ENCODE results near the gene ERC1. TPM values are rescaled to one million over a fixed set of nuclear protein-coding genes. Genes with fewer than 3 reads are reported as not detected.
"Not testable (repeated sequence)": the region's sequence is repeated elsewhere in the genome, so short reads cannot be mapped to it uniquely, and the experiment has no call there.

Gene ERC1
- total RNA-seq, 1 experiment from 2014 or later = 12.3 TPM

DNA sequence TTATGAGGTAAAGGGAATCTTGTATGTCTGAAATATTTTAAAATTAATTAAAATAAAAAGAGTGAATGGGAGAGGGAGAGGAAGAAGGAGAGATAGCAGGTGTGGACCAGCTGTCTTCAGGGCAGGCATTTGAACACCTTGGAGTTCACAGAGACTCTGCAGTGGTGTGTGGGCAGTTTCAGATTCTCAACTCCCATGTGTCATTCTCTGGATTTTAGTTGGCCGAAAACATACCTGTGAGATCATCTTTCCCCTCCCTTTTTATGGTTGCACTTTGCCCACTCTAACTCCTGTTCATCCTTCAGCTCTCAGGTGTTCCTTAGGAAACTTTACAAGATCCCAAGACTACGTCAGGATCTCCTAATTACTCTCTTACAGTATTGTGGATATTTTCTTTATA, 108.1 kb downstream of the ERC1 start:
- no peaks in the 10 kb centered on the region for H3K9me3 ChIP-seq (ENCODE audit: low read length)
- H3K4me2 ChIP-seq (ENCODE audit: low read length) = no peak overlapping the region
- H3F3A ChIP-seq (ENCODE audit: low read length, unreplicated experiment) = no peaks in the 10 kb centered on the region
- H2AFZ ChIP-seq (ENCODE audit: low read length) = no peak overlapping the region
- peaks cover 7% of the 10 kb centered on the region; the same call in 1 of the 2 replicates for H3K4me1 ChIP-seq (ENCODE audit: insufficient read depth, low read length)
- BruUV-seq (replicated peaks) = no TSS peak
- H3K27ac ChIP-seq (ENCODE audit: low read length) = no peak overlapping the region
- ChIA-PET CTCF (no interaction called here), POLR2A (ENCODE audit: unreplicated experiment) (no interaction called here)
- no peaks in the 10 kb centered on the region for H3K79me2 ChIP-seq (ENCODE audit: low read length)
- no peaks in the 10 kb centered on the region for H3K36me3 ChIP-seq (ENCODE audit: low read depth, low read length)
- no peaks in the 10 kb centered on the region for H3K9me2 ChIP-seq (replicated peaks; ENCODE audit: low read length)
- H3K9ac ChIP-seq (ENCODE audit: low read length) = no peak overlapping the region
- H3K27me3 ChIP-seq (ENCODE audit: low read length) = no peaks in the 10 kb centered on the region
- no peak overlapping the region for H3K4me3 ChIP-seq (ENCODE audit: low read length)
- TF ChIP-seq, protein P1, sequence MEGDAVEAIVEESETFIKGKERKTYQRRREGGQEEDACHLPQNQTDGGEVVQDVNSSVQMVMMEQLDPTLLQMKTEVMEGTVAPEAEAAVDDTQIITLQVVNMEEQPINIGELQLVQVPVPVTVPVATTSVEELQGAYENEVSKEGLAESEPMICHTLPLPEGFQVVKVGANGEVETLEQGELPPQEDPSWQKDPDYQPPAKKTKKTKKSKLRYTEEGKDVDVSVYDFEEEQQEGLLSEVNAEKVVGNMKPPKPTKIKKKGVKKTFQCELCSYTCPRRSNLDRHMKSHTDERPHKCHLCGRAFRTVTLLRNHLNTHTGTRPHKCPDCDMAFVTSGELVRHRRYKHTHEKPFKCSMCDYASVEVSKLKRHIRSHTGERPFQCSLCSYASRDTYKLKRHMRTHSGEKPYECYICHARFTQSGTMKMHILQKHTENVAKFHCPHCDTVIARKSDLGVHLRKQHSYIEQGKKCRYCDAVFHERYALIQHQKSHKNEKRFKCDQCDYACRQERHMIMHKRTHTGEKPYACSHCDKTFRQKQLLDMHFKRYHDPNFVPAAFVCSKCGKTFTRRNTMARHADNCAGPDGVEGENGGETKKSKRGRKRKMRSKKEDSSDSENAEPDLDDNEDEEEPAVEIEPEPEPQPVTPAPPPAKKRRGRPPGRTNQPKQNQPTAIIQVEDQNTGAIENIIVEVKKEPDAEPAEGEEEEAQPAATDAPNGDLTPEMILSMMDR (conservative IDR thresholded peaks at IDR 0.05; ENCODE audit: low read depth, low read length) = no peak
- TF ChIP-seq EZH2 (IDR thresholded peaks at IDR 0.05; ENCODE audit: low read length, unreplicated experiment) = no peak
- no peak for TF ChIP-seq EZH2phosphoT487 (IDR thresholded peaks at IDR 0.05; ENCODE audit: borderline replicate concordance, low read length)
- intact Hi-C loops (cut with micrococcal nuclease) = loop anchor here (10.0 kb wide), 1 partner anchor 54 kb away; no protein-coding TSS in a partner anchor
- ATAC-seq (no peak), DNase-seq (no peak)
- no peaks in the 10 kb centered on the region for H4K20me1 ChIP-seq (ENCODE audit: low read length)

DNA sequence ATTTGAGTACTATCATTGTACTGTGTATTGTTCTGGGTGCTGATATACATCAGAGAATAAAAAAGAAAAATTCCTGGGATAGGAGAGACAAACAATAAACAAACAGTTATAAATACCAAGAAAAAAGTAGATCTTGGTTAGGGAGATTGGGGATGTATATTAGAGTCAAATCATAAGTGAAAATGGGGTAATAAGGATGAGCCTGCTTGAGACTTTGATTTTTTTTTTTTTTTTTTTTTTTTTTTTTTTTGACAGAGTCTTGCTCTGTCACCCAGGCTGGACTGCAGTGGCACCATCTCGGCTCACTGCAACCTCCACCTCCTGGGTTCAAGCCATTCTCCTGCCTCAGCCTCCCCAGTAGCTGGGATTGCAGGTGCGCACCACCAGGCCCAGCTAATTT, 108.6 kb downstream of the ERC1 start:
- CTCF ChIA-PET; DNase-seq; H3K27ac ChIP-seq (ENCODE audit: low read length); H3K9me3 ChIP-seq (ENCODE audit: low read length); H3K9me2 ChIP-seq (replicated peaks; ENCODE audit: low read length); H3K79me2 ChIP-seq (ENCODE audit: low read length); H3K4me2 ChIP-seq (ENCODE audit: low read length); BruUV-seq (replicated peaks); ATAC-seq; H4K20me1 ChIP-seq (ENCODE audit: low read length); H3K9ac ChIP-seq (ENCODE audit: low read length); H3F3A ChIP-seq (ENCODE audit: low read length, unreplicated experiment); POLR2A ChIA-PET (ENCODE audit: unreplicated experiment); H3K36me3 ChIP-seq (ENCODE audit: low read depth, low read length); H3K27me3 ChIP-seq (ENCODE audit: low read length); H3K4me3 ChIP-seq (ENCODE audit: low read length); H2AFZ ChIP-seq (ENCODE audit: low read length); H3K4me1 ChIP-seq (ENCODE audit: insufficient read depth, low read length): not testable (repeated sequence)
- intact Hi-C loops (cut with micrococcal nuclease) = loop anchor here (10.0 kb wide), 1 partner anchor 55 kb away; no protein-coding TSS in a partner anchor

DNA sequence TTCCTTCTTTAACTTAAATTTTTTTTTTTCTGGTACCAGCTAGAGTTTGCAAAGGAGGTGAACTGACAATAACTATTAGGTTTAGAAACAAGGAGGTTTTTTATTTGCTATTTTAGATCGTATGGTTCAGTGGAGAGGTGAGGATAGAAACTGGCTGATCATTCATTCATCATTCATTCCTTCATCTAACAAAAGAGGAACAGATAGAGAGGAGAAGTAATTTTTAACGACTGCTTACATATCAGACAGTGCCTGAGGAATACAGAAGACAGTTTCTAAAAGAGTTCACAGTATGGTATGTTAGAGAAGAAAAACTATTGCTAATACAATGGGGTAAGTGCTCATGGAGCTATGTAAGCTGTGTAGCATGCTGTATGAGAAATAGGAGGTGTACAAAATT, 111.1 kb downstream of the ERC1 start:
- ATAC-seq = no peak
- no peaks in the 10 kb centered on the region for H4K20me1 ChIP-seq (ENCODE audit: low read length)
- H3F3A ChIP-seq (ENCODE audit: low read length, unreplicated experiment) = no peaks in the 10 kb centered on the region
- intact Hi-C loops (cut with micrococcal nuclease) = no loop called here
- H2AFZ ChIP-seq (ENCODE audit: low read length) = no peak overlapping the region
- H3K9me2 ChIP-seq (replicated peaks; ENCODE audit: low read length) = no peaks in the 10 kb centered on the region
- ChIA-PET POLR2A (ENCODE audit: unreplicated experiment) (no interaction called here), CTCF (interaction anchor here (0.5 kb wide), 1 partner anchor 169 kb away, joined by 3 read pairs; no protein-coding TSS in a partner anchor)
- H3K27ac ChIP-seq (ENCODE audit: low read length) = no peak overlapping the region
- no peaks in the 10 kb centered on the region for H3K79me2 ChIP-seq (ENCODE audit: low read length)
- peaks cover 7% of the 10 kb centered on the region; the same call in 1 of the 2 replicates for H3K4me1 ChIP-seq (ENCODE audit: insufficient read depth, low read length)
- no peak for TF ChIP-seq EZH2 (IDR thresholded peaks at IDR 0.05; ENCODE audit: low read length, unreplicated experiment)
- TF ChIP-seq EZH2phosphoT487 (IDR thresholded peaks at IDR 0.05; ENCODE audit: borderline replicate concordance, low read length) = no peak
- TF ChIP-seq, protein P1 (conservative IDR thresholded peaks at IDR 0.05; ENCODE audit: low read depth, low read length) = no peak
- no peak overlapping the region for H3K4me2 ChIP-seq (ENCODE audit: low read length)
- H3K27me3 ChIP-seq (ENCODE audit: low read length) = no peaks in the 10 kb centered on the region
- H3K9ac ChIP-seq (ENCODE audit: low read length) = no peak overlapping the region
- no TSS peak for BruUV-seq (replicated peaks)
- no peaks in the 10 kb centered on the region for H3K36me3 ChIP-seq (ENCODE audit: low read depth, low read length)
- H3K9me3 ChIP-seq (ENCODE audit: low read length) = no peaks in the 10 kb centered on the region
- no peak overlapping the region for H3K4me3 ChIP-seq (ENCODE audit: low read length)
- DNase-seq = no peak
